Measurements from ENCODE around the gene TPPP. TPM values are rescaled to one million over a fixed set of nuclear protein-coding genes. Genes with fewer than 3 reads are reported as not detected.
"Not testable (repeated sequence)": the region's sequence is repeated elsewhere in the genome, so short reads cannot be mapped to it uniquely, and the experiment has no call there.

Gene TPPP
- polyA plus RNA-seq, 1 donor, result 9.2 TPM

GRCh38 chr5:645421-645820 is 47.7 kb downstream of the TPPP start:
- no peak for DNase-seq (ENCODE audit: low read depth)

- DNase-seq (ENCODE audit: low read depth), result no peak
Observed at GRCh38 chr5:644971-645370, 48.2 kb downstream of the TPPP start.

- no peak for DNase-seq (ENCODE audit: low read depth)
Observed at GRCh38 chr5:644509-644908, 48.6 kb downstream of the TPPP start.

GRCh38 chr5:643811-644271 is 49.3 kb downstream of the TPPP start:
- peak; percentile 13 for DNase-seq (ENCODE audit: low read depth)

- DNase-seq (ENCODE audit: low read depth), result no peak
Observed at GRCh38 chr5:643351-643801, 49.8 kb downstream of the TPPP start.

- no peak for DNase-seq (ENCODE audit: low read depth)
Observed at GRCh38 chr5:642481-642880, 50.7 kb downstream of the TPPP start.

GRCh38 chr5:641331-641765 is 51.8 kb downstream of the TPPP start:
- DNase-seq (ENCODE audit: low read depth), result no peak

GRCh38 chr5:640461-641330 is 52.5 kb downstream of the TPPP start:
- DNase-seq (ENCODE audit: low read depth), result no peak

- no peak for DNase-seq (ENCODE audit: low read depth)
Observed at GRCh38 chr5:639584-640213, 53.5 kb downstream of the TPPP start.

- no peak for DNase-seq (ENCODE audit: low read depth)
Observed at GRCh38 chr5:639253-639530, 54.0 kb downstream of the TPPP start.

- no peak for DNase-seq (ENCODE audit: low read depth)
Observed at GRCh38 chr5:638501-639252, 54.5 kb downstream of the TPPP start.

GRCh38 chr5:637581-638450 is 55.3 kb downstream of the TPPP start:
- no peak for DNase-seq (ENCODE audit: low read depth)

GRCh38 chr5:636951-637350 is 56.2 kb downstream of the TPPP start:
- no peak for DNase-seq (ENCODE audit: low read depth)

- no peak for DNase-seq (ENCODE audit: low read depth)
Observed at GRCh38 chr5:635306-636055, 57.7 kb downstream of the TPPP start.

GRCh38 chr5:634191-634590 is 59.0 kb downstream of the TPPP start:
- no peak for DNase-seq (ENCODE audit: low read depth)

GRCh38 chr5:633501-633955 is 59.6 kb downstream of the TPPP start:
- no peak for DNase-seq (ENCODE audit: low read depth)

GRCh38 chr5:628351-629205 is 64.6 kb downstream of the TPPP start:
- not testable (repeated sequence) for DNase-seq (ENCODE audit: low read depth)

GRCh38 chr5:627840-628239 is 65.3 kb downstream of the TPPP start:
- DNase-seq (ENCODE audit: low read depth), result no peak

- DNase-seq (ENCODE audit: low read depth), result no peak
Observed at GRCh38 chr5:626850-627249, 66.3 kb downstream of the TPPP start.

GRCh38 chr5:625516-625915 is 67.6 kb downstream of the TPPP start:
- DNase-seq (ENCODE audit: low read depth), result no peak
